Endodermal cell (in vitro differentiated cells): ENCODE results near the gene SYT3. TPM values are rescaled to one million over a fixed set of nuclear protein-coding genes. Genes with fewer than 3 reads are reported as not detected.
"Not testable (repeated sequence)": the region's sequence is repeated elsewhere in the genome, so short reads cannot be mapped to it uniquely, and the experiment has no call there.

ENCODE experiments used
- DNase-seq: peaks from one replicate; pipeline ENCODE4 v3.0.0-alpha.2; 2017
- H3K27ac ChIP-seq: 2 replicates; pipeline ENCODE4 v1.5.1; 2013; ENCODE audit warnings: mild to moderate bottlenecking, low read depth, low read length, moderate library complexity
- H3K27me3 ChIP-seq: 2 replicates; pipeline ENCODE4 v1.6.1; 2013; ENCODE audit warnings: mild to moderate bottlenecking, low read length, moderate library complexity; ENCODE audit not compliant: insufficient read depth, control insufficient read depth, poor library complexity, severe bottlenecking
- H3K36me3 ChIP-seq: 2 replicates; pipeline ENCODE4 v1.7.0; 2013; ENCODE audit warnings: mild to moderate bottlenecking, low read length, moderate library complexity; ENCODE audit not compliant: control insufficient read depth, insufficient read depth
- H3K4me1 ChIP-seq: one replicate; pipeline ENCODE4 v1.7.0; 2013; ENCODE audit warnings: low read length; ENCODE audit not compliant: control insufficient read depth, insufficient read depth
- H3K4me3 ChIP-seq: 2 replicates; pipeline ENCODE4 v1.5.1; 2013; ENCODE audit warnings: mild to moderate bottlenecking, low read length, moderate library complexity
- H3K9ac ChIP-seq: 2 replicates; pipeline ENCODE4 v1.6.1; 2013; ENCODE audit warnings: mild to moderate bottlenecking, low read length, moderate library complexity; ENCODE audit not compliant: poor library complexity, severe bottlenecking; ENCODE audit errors: extremely low read depth
- H3K9me3 ChIP-seq: 2 replicates; pipeline ENCODE4 v1.6.1; 2013; ENCODE audit warnings: mild to moderate bottlenecking, low read length, moderate library complexity; ENCODE audit not compliant: control insufficient read depth
- H3K27ac Mint-ChIP-seq: 2 replicates; pipeline ENCODE4 v1.8.0; 2020; ENCODE audit warnings: mixed read lengths
- H3K27me3 Mint-ChIP-seq: 2 replicates; pipeline ENCODE4 v1.8.0; 2021; ENCODE audit warnings: mild to moderate bottlenecking, mixed read lengths; ENCODE audit not compliant: insufficient read depth
- H3K36me3 Mint-ChIP-seq: 2 replicates; pipeline ENCODE4 v1.8.0; 2020; ENCODE audit warnings: low read depth, mixed read lengths
- H3K4me1 Mint-ChIP-seq: 2 replicates; pipeline ENCODE4 v1.8.0; 2020; ENCODE audit warnings: mixed read lengths
- H3K4me3 Mint-ChIP-seq: 2 replicates; pipeline ENCODE4 v1.8.0; 2020; ENCODE audit warnings: mild to moderate bottlenecking, moderate library complexity, mixed read lengths
- H3K9me3 Mint-ChIP-seq: 2 replicates; pipeline ENCODE4 v1.8.0; 2020; ENCODE audit warnings: mild to moderate bottlenecking, mixed read lengths
- CTCF ChIP-seq: fragments of 200-600 bp; sonication (generic); conservative IDR thresholded peaks from 2 replicates; pipeline ENCODE4 v1.5.0; 2021; ENCODE audit warnings: antibody characterized with exemption, mild to moderate bottlenecking
- WGBS, 2 experiments: methylation state at CpG; one replicate each; pipeline versions ENCODE4 v1.1.5 to v1.1.7; 2013; ENCODE audit warnings: missing lambda C conversion rate in 2 of 2, mixed read lengths in 1 of 2; ENCODE audit not compliant: insufficient coverage in 1 of 2, insufficient read length in 1 of 2; 5-methylcytosine and 5-hydroxymethylcytosine counted together
- total RNA-seq, 2 donors: library from RNA; stranded (reverse); fragmentation: NEBNext Ultra II Directional in 1 of 2; extraction: Animal tissue kit (Norgen Biotek cat#: 25700) in 1 of 2; gene quantifications; 2 replicates in 1 of 2; 3 replicates in 1 of 2; pipeline ENCODE4 v1.2.1, GENCODE V29; 2021

SYT3 gene
- total RNA-seq, 2 donors from 2014 or later, result 1.7 to 1.9 TPM

- Histone ChIP-seq H3K4me1 (no peaks in the 10 kb centered on the region), H3K9ac (no peak overlapping the region), H3K36me3 (no peaks in the 10 kb centered on the region), H3K9me3 (peaks cover 10% of the 10 kb centered on the region), H3K27me3 (no peaks in the 10 kb centered on the region), H3K4me3 (no peak overlapping the region), H3K27ac (no peak overlapping the region)
- WGBS, 2 experiments, result 90 to 92% methylated on average over 9 of the region's 9 CpGs
- Mint-ChIP-seq H3K4me3 (no peak overlapping the region), H3K4me1 (no peaks in the 10 kb centered on the region), H3K9me3 (peaks cover 6% of the 10 kb centered on the region), H3K27me3 (peaks cover 39% of the 10 kb centered on the region), H3K27ac (no peak overlapping the region), H3K36me3 (no peaks in the 10 kb centered on the region)
- peak; percentile 53 for DNase-seq
- TF ChIP-seq CTCF, result no peak
Observed at GRCh38 chr19:50599427-50599826, 40.3 kb downstream of the SYT3 start.

DNA sequence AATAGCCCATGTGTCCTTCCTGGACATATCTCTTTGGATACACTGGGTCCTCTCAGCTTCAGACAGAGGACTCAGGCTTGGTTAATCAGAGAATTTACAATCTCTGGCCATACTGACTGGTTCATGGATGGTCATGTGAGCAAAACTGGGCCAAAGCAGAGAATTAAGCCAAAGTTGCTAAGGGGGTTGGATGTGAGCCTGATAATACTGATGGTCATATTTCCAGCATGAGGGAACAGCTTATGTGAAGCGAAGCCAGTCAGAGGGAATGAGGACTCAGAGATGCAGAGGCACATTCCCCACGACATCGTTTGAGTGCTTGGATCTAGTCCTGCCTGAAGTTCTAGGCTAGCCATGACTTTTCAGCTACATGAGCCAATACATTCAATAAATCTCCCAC is 49.5 kb downstream of the SYT3 start:
- Histone ChIP-seq H3K9ac (no peak overlapping the region), H3K9me3 (peaks cover 5% of the 10 kb centered on the region), H3K36me3 (no peaks in the 10 kb centered on the region), H3K4me1 (no peaks in the 10 kb centered on the region), H3K27ac (no peak overlapping the region), H3K4me3 (no peak overlapping the region), H3K27me3 (no peaks in the 10 kb centered on the region)
- no peak for TF ChIP-seq CTCF
- DNase-seq, result no peak
- Mint-ChIP-seq H3K4me3 (no peak overlapping the region), H3K36me3 (no peaks in the 10 kb centered on the region), H3K9me3 (no peaks in the 10 kb centered on the region), H3K27me3 (peaks cover 36% of the 10 kb centered on the region), H3K27ac (no peak overlapping the region), H3K4me1 (no peaks in the 10 kb centered on the region)
- 68 to 80% methylated on average over 3 of the region's 3 CpGs for WGBS, 2 experiments

DNA sequence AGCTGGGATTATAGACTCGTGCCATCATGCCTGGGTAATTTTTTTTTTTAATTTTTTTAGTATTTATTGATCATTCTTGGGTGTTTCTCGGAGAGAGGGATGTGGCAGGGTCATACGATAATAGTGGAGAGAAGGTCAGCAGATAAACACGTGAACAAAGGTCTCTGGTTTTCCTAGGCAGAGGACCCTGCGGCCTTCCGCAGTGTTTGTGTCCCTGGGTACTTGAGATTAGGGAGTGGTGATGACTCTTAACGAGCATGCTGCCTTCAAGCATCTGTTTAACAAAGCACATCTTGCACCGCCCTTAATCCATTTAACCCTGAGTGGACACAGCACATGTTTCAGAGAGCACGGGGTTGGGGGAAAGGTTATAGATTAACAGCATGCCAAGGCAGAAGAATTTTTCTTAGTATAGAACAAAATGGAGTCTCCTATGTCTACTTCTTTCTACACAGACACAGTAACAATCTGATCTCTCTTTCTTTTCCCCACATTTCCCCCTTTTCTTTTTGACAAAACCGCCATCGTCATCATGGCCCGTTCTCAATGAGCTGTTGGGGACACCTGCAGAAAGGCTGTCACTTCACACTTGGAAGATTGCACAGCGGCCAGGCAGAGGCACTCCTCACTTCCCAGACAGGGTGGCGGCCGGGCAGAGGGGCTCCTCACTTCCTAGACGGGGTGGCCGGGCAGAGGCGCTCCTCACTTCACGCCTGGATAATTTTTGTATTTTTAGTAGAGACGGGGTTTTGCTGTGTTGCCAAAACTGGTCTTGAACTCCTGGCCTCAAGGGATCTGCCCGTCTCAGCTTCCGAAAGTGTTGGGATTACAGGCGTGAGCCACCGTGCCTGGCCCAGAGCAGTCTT is 57.7 kb downstream of the SYT3 start:
- H3K9me3 ChIP-seq, H3K27me3 ChIP-seq, H3K4me3 Mint-ChIP-seq, H3K4me1 ChIP-seq, H3K36me3 Mint-ChIP-seq, H3K4me3 ChIP-seq, H3K27ac Mint-ChIP-seq, H3K4me1 Mint-ChIP-seq, H3K27ac ChIP-seq, H3K36me3 ChIP-seq, H3K9ac ChIP-seq, DNase-seq: not testable (repeated sequence)
- H3K27me3 Mint-ChIP-seq, result peaks cover 33% of the 10 kb centered on the region
- peaks cover 17% of the 10 kb centered on the region for H3K9me3 Mint-ChIP-seq
- WGBS, 2 experiments, result 84 to 92% methylated on average over 5 to 18 of the region's 24 CpGs
